Measurements from ENCODE around the gene C1RL.
A peak's percentile ranks its signal among the peaks of the same experiment; 100 is the strongest.
"Not testable (repeated sequence)": the region's sequence is repeated elsewhere in the genome, so short reads cannot be mapped to it uniquely, and the experiment has no call there.

Gene C1RL

GRCh38 chr12:7061596-7061995 is 47.4 kb downstream of the C1RL start:
- DNase-seq (ENCODE audit: low read depth, low spot score): no peak

DNA sequence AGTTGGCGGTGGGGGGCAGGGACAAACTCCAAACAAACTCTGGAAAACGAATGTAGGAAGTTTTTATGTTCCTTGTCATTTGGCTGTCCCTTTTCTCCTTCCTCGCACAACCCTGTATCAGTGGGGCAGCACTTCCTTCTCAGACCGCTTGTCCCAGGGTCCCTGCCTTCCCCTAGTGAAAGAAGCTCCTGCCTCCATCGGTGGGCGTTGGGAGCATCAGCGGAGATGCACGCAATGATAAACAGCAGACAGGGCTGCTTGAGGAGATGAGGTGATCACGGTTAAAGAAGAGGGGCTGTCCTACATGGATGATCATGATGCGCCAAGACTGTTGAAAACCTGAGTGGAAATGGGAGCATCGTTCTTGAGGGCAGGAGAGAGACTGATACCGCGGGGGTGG is 47.9 kb downstream of the C1RL start:
- DNase-seq (ENCODE audit: low read depth, low spot score): no peak

- peak; percentile 92 for DNase-seq (ENCODE audit: low read depth, low spot score)
Measured at GRCh38 chr12:7060353-7060954, 48.6 kb downstream of the C1RL start, which contains the start of gene C1S. Gene C1S (plus strand): TSS chr12:7060718. CDS start chr12:7061913, 1,195 bp downstream.

- DNase-seq (ENCODE audit: low read depth, low spot score): no peak
Measured at GRCh38 chr12:7059780-7060179, 49.2 kb downstream of the C1RL start.

GRCh38 chr12:7058850-7059395 is 50.1 kb downstream of the C1RL start:
- DNase-seq (ENCODE audit: low read depth, low spot score): no peak

- DNase-seq (ENCODE audit: low read depth, low spot score): no peak
Measured at GRCh38 chr12:7058163-7058845, 50.7 kb downstream of the C1RL start.

DNA sequence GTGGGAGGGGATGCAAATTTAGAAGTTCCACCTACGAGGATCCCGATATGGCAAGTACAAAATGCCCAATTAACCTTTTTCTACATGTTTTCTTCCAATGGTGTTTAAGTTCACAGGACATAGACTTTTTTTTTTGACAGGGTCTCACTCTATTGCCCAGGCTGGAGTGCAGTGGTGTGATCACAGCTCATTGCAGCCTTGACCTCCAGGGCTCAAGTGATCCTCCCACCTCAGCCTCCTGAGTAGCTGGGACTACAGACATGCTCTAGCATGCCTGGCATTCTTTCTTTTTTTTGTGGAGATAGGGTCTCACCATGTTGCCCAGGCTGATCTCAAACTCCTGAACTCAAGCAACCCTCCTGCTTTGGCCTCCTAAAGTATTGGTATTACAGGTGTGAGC is 53.3 kb downstream of the C1RL start:
- DNase-seq (ENCODE audit: low read depth, low spot score): not testable (repeated sequence)

DNA sequence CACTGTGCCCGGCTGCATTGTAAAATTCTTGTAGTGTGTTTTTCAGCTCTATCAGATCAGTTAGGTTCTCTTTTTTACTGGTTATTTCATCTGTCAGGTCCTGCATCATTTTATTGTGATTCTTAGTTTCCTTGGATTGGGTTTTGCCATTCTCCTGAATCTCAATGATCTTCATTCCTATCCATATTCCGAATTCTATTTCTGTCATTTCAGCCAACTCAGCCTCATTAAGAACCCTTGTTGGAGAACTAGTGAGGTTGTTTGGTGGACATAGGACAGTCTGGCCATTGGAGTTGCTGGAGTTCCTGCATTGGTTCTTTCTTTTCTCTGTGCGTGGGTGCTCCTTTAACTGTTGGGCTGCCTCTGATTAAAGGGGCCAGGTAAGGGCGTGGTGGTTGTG is 54.1 kb downstream of the C1RL start:
- DNase-seq (ENCODE audit: low read depth, low spot score): no peak

DNA sequence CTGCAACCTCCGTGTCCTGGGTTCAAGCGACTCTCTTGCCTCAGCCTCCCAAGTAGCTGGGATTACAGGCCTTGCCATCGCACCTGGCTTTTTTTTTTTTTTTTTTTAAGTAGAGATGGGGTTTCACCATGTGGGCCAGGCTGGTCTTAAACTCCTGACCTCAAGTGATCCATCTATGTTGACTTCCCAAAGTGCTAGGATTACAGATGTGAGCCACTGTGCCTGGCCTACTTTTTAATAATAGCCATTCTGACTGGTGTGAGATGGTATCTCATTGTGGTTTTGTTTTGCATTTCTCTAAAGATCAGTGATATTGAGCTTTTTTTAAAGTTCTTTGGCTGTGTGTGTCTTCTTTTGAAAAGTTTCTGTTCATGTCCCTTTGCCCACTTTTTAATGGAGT is 59.0 kb downstream of the C1RL start:
- not testable (repeated sequence) for DNase-seq (ENCODE audit: low read depth, low spot score)

GRCh38 chr12:7049445-7049951 is 59.5 kb downstream of the C1RL start:
- DNase-seq (ENCODE audit: low read depth, low spot score): not testable (repeated sequence)

DNA sequence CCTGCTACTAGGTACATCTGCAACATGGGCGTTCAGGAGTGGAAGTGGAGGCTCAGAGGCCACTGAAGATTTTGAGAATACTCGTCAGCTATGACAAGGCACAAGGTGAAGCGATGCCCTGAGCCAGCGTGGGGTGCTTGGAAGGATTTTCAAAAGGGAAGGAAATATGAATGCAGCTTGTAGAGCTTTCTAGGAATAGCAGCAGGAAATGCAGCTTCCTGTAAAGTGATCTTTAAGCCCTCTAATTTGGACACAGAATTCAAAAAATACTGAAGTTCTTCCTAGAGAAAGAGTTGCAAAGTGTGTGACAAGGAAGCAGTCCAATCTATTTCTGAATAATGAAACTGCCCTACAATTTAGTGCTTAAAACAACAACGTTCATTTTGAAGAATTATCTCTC is 61.7 kb downstream of the C1RL start:
- DNase-seq (ENCODE audit: low read depth, low spot score): no peak

DNA sequence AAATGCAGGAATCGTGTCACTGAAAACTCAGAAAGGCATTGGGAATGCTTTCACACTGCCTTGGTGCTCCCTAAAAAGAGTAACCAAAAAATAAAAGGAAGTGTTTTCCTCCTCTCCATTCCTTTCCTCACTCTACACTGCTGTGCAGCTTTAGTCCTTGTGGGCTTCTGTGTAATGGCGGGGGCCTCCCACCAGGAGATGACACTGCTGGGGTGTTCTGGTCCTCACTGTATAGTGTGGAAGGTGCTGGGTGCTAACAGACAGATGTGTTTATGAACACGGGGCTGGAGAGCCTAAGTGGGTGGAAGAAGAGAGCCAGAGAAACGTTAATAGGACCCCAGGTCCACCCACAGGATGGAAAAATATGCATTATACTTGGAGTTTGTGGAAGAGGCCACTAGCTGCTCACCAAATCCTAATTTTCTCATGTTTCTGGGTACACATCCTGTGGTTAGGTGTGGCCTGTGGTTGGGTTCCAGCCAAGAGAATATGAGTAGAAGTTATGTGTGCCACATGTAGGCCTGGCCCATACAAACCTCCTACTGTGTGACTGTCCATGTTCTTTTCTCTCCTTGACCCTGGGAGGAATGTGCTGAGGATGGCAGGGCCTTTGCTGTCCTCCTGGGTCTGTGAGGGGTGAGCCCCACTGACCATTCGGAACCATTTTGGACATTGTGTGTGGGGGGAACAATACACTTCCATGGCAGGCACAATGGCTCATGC is 62.5 kb downstream of the C1RL start:
- no peak for DNase-seq (ENCODE audit: low read depth, low spot score)

DNA sequence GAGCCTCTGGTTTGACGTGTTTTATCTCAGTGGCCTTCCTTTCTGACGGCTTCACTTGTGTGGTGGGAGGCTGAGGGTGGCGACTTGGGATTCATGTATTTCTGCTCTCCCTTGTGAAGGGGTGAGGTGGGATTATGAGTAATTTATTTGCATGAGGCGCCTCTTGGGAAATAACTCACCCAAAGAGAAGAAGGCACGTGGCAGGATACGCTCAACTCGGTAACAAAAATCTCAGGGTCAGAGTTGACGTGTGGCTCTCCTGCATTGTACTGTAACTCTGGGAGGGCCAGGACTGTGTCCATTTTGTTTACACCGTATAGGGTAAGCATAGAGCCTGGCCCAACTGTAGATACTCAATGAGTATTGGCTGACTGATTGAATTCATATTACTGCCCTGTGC is 63.1 kb downstream of the C1RL start:
- no peak for DNase-seq (ENCODE audit: low read depth, low spot score)

Measured in smooth muscle cell of the brain vasculature (primary cell).